Measurements from ENCODE around the gene PGRMC1.

DNA sequence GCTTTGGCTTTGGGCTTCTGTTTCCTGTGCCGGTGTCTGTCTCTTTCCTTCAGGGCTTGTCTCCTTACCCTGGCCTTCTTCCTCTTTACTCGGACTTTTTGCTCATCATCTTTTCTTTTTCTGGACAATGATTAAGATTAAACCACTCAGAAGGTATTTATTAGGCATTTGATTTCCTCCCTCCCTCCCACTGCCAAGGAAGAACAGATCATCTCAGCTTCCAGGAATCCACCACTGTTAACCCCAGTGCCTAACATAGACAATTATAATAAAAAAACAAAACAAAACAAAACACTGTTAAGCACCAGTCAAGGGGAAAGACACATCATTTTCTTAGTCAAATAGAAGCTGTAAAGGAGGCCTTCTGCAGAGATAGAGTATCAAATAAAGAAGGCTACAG is 16.6 kb downstream of the PGRMC1 start:
- no peak for TF ChIP-seq POLR2A (IDR thresholded peaks at IDR 0.05)
- TF ChIP-seq, protein P1, sequence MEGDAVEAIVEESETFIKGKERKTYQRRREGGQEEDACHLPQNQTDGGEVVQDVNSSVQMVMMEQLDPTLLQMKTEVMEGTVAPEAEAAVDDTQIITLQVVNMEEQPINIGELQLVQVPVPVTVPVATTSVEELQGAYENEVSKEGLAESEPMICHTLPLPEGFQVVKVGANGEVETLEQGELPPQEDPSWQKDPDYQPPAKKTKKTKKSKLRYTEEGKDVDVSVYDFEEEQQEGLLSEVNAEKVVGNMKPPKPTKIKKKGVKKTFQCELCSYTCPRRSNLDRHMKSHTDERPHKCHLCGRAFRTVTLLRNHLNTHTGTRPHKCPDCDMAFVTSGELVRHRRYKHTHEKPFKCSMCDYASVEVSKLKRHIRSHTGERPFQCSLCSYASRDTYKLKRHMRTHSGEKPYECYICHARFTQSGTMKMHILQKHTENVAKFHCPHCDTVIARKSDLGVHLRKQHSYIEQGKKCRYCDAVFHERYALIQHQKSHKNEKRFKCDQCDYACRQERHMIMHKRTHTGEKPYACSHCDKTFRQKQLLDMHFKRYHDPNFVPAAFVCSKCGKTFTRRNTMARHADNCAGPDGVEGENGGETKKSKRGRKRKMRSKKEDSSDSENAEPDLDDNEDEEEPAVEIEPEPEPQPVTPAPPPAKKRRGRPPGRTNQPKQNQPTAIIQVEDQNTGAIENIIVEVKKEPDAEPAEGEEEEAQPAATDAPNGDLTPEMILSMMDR (IDR thresholded peaks at IDR 0.05), result no peak

Data from adrenal gland (tissue), 5 donors.